Tibial artery (tissue), 4 donors: ENCODE measurements around the gene TMEM167A.

Experiments
- DNase-seq, 2 donors: peaks; one replicate each; pipeline ENCODE4 v3.0.0-alpha.2; 2019
- H3K27ac ChIP-seq, 2 donors: fragments of 200-600 bp; sonication (generic) in 1 of 2; 1 replicate in 1 of 2; 2 replicates in 1 of 2; pipeline ENCODE4 v1.5.1; 2018 to 2019; ENCODE audit warnings: mild to moderate bottlenecking in 1 of 2
- H3K27me3 ChIP-seq, 2 donors: fragments of 200-600 bp; sonication (generic) in 1 of 2; one replicate each; pipeline versions ENCODE4 v1.5.1 to v1.6.0; 2016 to 2019
- H3K36me3 ChIP-seq, 3 donors: fragments of 200-600 bp; sonication (generic) in 2 of 3; one replicate each; pipeline ENCODE4 v1.5.1; 2016 to 2019; ENCODE audit warnings: mild to moderate bottlenecking in 2 of 3
- H3K4me1 ChIP-seq, 4 donors: fragments of 200-600 bp; sonication (generic) in 2 of 4; 1 replicate in 3 of 4; 2 replicates in 1 of 4; pipeline ENCODE4 v1.5.1; 2016 to 2019
- H3K4me3 ChIP-seq, 2 donors: fragments of 200-600 bp; sonication (generic) in 1 of 2; 1 replicate in 1 of 2; 2 replicates in 1 of 2; pipeline ENCODE4 v1.5.1; 2018 to 2019; ENCODE audit warnings: mild to moderate bottlenecking in 2 of 2
- H3K9me3 ChIP-seq, 3 donors: fragments of 200-600 bp; sonication (generic) in 1 of 3; one replicate each; pipeline ENCODE4 v1.5.1; 2016 to 2019
- intact Hi-C: fragments of 100-400 bp; cut with DNase I; formaldehyde crosslinking; loops from one replicate; pipeline ENCODE4 v1.15.0; 2023; ENCODE audit warnings: low total_unique reads
- TF ChIP-seq, protein P1 (sequence below), 2 experiments: fragments of 200-600 bp in 1 of 2; fragments of 450-650 bp in 1 of 2; IDR thresholded peaks; one replicate each; pipeline ENCODE4 v1.5.1; 2017 to 2019; ENCODE audit warnings: antibody characterized with exemption in 2 of 2, mild to moderate bottlenecking in 1 of 2, moderate library complexity in 1 of 2

Gene TMEM167A

DNA sequence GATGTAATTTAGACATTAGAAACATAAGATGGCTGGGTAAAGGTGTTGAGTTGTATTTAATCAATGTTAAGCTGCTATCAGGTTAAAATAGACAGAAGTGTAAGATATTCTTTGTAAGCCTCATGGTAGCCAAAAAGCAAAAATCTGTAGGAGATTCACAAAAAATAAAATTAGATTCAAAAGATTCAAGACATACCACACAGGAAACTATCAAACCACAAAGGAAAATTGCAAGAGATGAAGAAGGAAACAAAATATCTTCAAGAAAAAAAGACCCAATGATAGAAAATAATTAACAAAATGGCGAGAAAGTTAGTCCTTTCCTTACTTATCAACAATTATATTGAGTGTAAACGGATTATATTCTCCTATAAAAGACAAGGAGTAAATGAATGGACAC lies 15.4 kb upstream of the TMEM167A start:
- TF ChIP-seq, protein P1, sequence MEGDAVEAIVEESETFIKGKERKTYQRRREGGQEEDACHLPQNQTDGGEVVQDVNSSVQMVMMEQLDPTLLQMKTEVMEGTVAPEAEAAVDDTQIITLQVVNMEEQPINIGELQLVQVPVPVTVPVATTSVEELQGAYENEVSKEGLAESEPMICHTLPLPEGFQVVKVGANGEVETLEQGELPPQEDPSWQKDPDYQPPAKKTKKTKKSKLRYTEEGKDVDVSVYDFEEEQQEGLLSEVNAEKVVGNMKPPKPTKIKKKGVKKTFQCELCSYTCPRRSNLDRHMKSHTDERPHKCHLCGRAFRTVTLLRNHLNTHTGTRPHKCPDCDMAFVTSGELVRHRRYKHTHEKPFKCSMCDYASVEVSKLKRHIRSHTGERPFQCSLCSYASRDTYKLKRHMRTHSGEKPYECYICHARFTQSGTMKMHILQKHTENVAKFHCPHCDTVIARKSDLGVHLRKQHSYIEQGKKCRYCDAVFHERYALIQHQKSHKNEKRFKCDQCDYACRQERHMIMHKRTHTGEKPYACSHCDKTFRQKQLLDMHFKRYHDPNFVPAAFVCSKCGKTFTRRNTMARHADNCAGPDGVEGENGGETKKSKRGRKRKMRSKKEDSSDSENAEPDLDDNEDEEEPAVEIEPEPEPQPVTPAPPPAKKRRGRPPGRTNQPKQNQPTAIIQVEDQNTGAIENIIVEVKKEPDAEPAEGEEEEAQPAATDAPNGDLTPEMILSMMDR (IDR thresholded peaks at IDR 0.05): no peak
- Histone ChIP-seq H3K4me1 (peaks cover 0 to 13% (median 0%) of the 10 kb centered on the region in 4 donors), H3K4me3 (no peak overlapping the region), H3K36me3 (peaks cover 0 to 4% (median 0%) of the 10 kb centered on the region in 3 donors), H3K9me3 (peaks cover 0 to 15% (median 0%) of the 10 kb centered on the region in 3 donors), H3K27ac (no peak overlapping the region), H3K27me3 (no peaks in the 10 kb centered on the region)
- intact Hi-C loops: no loop called here
- DNase-seq: no peak

DNA sequence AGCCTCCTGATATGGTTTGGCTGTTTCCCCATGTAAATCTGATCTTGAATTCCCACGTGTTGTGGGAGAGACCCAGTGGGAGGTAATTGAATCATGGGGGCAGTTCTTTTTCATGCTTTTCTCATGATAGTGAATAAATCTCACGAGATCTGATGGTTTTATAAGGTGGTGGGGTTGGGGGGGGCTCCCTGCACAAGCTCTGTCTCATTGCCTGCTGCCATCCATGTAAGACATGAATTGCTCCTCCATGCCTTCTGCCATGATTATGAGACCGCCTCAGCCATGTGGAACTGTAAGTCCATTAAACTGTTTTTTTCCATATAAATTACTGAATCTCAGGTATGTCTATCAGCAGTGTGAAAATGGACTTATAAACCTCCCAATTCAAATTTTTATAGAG lies 13.0 kb upstream of the TMEM167A start:
- intact Hi-C loops: no loop called here
- TF ChIP-seq, protein P1 (IDR thresholded peaks at IDR 0.05): no peak
- DNase-seq: no peak
- H3K4me1 ChIP-seq: no peaks in the 10 kb centered on the region
- H3K27me3 ChIP-seq: no peaks in the 10 kb centered on the region
- peaks cover 0 to 4% (median 0%) of the 10 kb centered on the region in 3 donors for H3K36me3 ChIP-seq
- H3K9me3 ChIP-seq: peaks cover 0 to 15% (median 0%) of the 10 kb centered on the region in 3 donors
- H3K27ac ChIP-seq: no peak overlapping the region
- H3K4me3 ChIP-seq: no peak overlapping the region

DNA sequence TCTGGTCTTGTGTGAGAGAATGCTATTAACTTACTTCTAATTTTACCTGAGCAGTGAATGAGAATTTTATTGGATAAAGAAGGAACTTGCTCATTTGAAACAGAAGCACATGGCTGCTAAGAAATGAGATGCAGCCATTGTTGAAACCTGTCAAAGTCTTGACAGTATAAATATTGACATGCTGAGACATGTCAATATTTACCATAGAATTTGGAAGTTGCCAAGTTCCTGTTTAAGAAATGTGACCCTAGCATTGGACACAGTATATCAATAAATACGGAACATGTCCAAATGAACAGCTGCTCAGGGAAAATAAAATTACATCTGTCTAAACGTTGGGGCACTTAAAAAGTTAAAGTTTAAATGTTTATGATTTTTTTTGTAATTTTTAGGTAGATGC lies 7.9 kb upstream of the TMEM167A start:
- intact Hi-C loops: no loop called here
- no peak for DNase-seq
- no peak overlapping the region for H3K4me3 ChIP-seq
- H3K4me1 ChIP-seq: no peaks in the 10 kb centered on the region
- H3K27me3 ChIP-seq: no peaks in the 10 kb centered on the region
- no peaks in the 10 kb centered on the region for H3K36me3 ChIP-seq
- TF ChIP-seq, protein P1 (IDR thresholded peaks at IDR 0.05): no peak
- H3K27ac ChIP-seq: no peak overlapping the region
- no peaks in the 10 kb centered on the region for H3K9me3 ChIP-seq

DNA sequence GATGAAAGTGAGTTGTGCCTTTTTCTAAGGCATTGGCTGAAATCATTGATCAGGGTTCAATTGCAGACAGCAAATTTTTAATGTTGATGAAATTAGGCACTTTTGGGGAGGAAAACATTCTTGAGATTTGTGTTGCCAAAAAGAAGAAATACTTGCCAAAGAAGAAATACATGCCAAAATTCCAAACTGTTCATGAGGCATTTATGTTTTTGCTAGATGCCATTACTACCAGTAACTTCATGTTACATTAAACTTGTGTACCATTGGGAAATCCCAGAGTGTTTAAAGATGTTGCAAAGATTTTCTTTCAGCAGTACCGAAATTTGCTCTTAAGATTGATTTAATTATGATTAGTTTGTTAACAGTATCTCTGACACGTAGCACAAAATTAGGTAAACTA lies 7.1 kb upstream of the TMEM167A start:
- TF ChIP-seq, protein P1 (IDR thresholded peaks at IDR 0.05): no peak
- intact Hi-C loops: no loop called here
- Histone ChIP-seq H3K4me1 (no peaks in the 10 kb centered on the region), H3K27ac (no peak overlapping the region), H3K4me3 (no peak overlapping the region), H3K36me3 (no peaks in the 10 kb centered on the region), H3K9me3 (no peaks in the 10 kb centered on the region), H3K27me3 (no peaks in the 10 kb centered on the region)
- no peak for DNase-seq

DNA sequence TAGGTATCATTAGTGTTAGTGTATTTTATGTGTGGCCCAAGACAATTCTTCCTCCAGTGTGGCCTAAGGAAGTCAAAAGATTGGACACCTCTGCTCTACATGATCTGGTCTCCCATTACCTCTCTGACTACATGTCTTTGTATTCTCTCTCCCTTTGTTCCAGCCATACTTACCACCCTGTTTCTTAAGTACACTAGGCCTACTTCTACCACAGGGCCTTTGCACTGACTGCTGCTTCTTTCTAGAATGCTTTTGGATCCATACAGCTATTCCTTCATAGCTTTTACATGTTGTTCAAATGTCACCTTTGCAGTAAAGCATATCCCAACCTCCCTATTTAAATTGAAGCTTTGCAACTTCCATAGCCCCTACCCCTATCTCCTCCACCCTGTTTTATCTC lies 5.6 kb upstream of the TMEM167A start:
- intact Hi-C loops: no loop called here
- Histone ChIP-seq H3K9me3 (no peaks in the 10 kb centered on the region), H3K36me3 (no peaks in the 10 kb centered on the region), H3K27ac (no peak overlapping the region), H3K4me1 (peaks cover 0 to 9% (median 5%) of the 10 kb centered on the region in 4 donors), H3K4me3 (no peak overlapping the region), H3K27me3 (no peaks in the 10 kb centered on the region)
- DNase-seq: no peak
- TF ChIP-seq, protein P1 (IDR thresholded peaks at IDR 0.05): no peak
